H1 (cell line): Measurements from ENCODE around the gene PLPP2. TPM values are rescaled to one million over a fixed set of nuclear protein-coding genes. Genes with fewer than 3 reads are reported as not detected.

Source experiments
- CTCF ChIA-PET: fragments of 300-600 bp; sonication (Branson Sonifier 250); formaldehyde crosslinking; loops from one replicate; lab custom pipeline; 2021; ENCODE audit not compliant: partially characterized antibody; lab: Charles Lee
- POLR2A ChIA-PET: fragments of 300-600 bp; sonication (Branson Sonifier 250); formaldehyde crosslinking; loops from one replicate; lab custom pipeline; 2021; ENCODE audit warnings: inconsistent platforms; ENCODE audit not compliant: partially characterized antibody; lab: Charles Lee
- DNase-seq, 2 experiments: peaks; one replicate each; pipeline versions ENCODE4 v3.0.0 to v3.0.0-alpha.2; 2010 to 2022; ENCODE audit warnings: low spot score in 2 of 2, low read depth in 1 of 2, mixed read lengths in 1 of 2
- FAIRE-seq: peaks from 2 replicates; lab custom pipeline; 2011; peaks lifted over from hg19 to GRCh38; lab: Jason Lieb, UNC
- H2AFZ ChIP-seq: 2 replicates; pipeline ENCODE4 v1.8.1; 2012; ENCODE audit warnings: low read length, inconsistent platforms
- H2AK5ac ChIP-seq: 2 replicates; pipeline ENCODE4 v1.6.1; 2013; ENCODE audit warnings: low read depth, low read length
- H2BK120ac ChIP-seq: replicated peaks from 2 replicates; pipeline ENCODE3; 2013; ENCODE audit warnings: low read depth, low read length, inconsistent platforms
- H2BK12ac ChIP-seq: 2 replicates; pipeline ENCODE4 v1.6.1; 2013; ENCODE audit warnings: low read depth, low read length
- H2BK15ac ChIP-seq: 2 replicates; pipeline ENCODE4 v1.6.1; 2013; ENCODE audit warnings: low read length
- H2BK20ac ChIP-seq: 2 replicates; pipeline ENCODE4 v1.6.1; 2013; ENCODE audit warnings: low read length
- H2BK5ac ChIP-seq: 2 replicates; pipeline ENCODE4 v1.6.1; 2013; ENCODE audit warnings: low read depth, low read length
- H3K14ac ChIP-seq: 2 replicates; pipeline ENCODE4 v1.6.1; 2013; ENCODE audit warnings: inconsistent platforms; ENCODE audit not compliant: insufficient read length
- H3K18ac ChIP-seq: 2 replicates; pipeline ENCODE4 v1.6.1; 2013; ENCODE audit warnings: low read length; ENCODE audit errors: extremely low read depth
- H3K23ac ChIP-seq: 2 replicates; pipeline ENCODE4 v1.6.1; 2013; ENCODE audit warnings: inconsistent platforms; ENCODE audit not compliant: insufficient read length
- H3K23me2 ChIP-seq: 2 replicates; pipeline ENCODE4 v1.6.1; 2013; ENCODE audit warnings: low read depth, low read length
- H3K27ac ChIP-seq: 2 replicates; pipeline ENCODE4 v1.6.1; 2011; ENCODE audit warnings: low read depth, low read length, inconsistent platforms
- H3K27me3 ChIP-seq, 4 experiments: replicated peaks in 1 of 4; 1 replicate in 1 of 4; 2 replicates in 3 of 4; pipeline versions ENCODE4 v1.6.1 to v1.8.1; 2011 to 2013; ENCODE audit warnings: low read length in 3 of 4, mild to moderate bottlenecking in 3 of 4, inconsistent platforms in 2 of 4, mixed read lengths in 2 of 4, moderate library complexity in 1 of 4; ENCODE audit not compliant: control insufficient read depth in 3 of 4, insufficient read depth in 3 of 4; ENCODE audit errors: extremely low read depth in 1 of 4
- H3K36me3 ChIP-seq, 4 experiments: 2 replicates each; pipeline versions ENCODE4 v1.6.1 to v1.8.1; 2011 to 2013; ENCODE audit warnings: mild to moderate bottlenecking in 4 of 4, low read length in 3 of 4, moderate library complexity in 2 of 4, control low read depth in 1 of 4, inconsistent platforms in 1 of 4; ENCODE audit not compliant: insufficient read depth in 4 of 4, control insufficient read depth in 2 of 4
- H3K4ac ChIP-seq: replicated peaks from 2 replicates; pipeline ENCODE3; 2013; ENCODE audit warnings: low read length, low read depth, mixed read lengths, inconsistent platforms; ENCODE audit not compliant: insufficient read length
- H3K4me1 ChIP-seq, 4 experiments: replicated peaks in 1 of 4; 1 replicate in 1 of 4; 2 replicates in 3 of 4; pipeline versions ENCODE4 v1.6.1 to v1.8.1; 2011 to 2013; ENCODE audit warnings: low read length in 3 of 4, inconsistent platforms in 2 of 4, mixed read lengths in 1 of 4; ENCODE audit not compliant: insufficient read depth in 4 of 4, control insufficient read depth in 3 of 4
- H3K4me2 ChIP-seq, 2 experiments: 2 replicates each; pipeline versions ENCODE4 v1.6.1 to v1.8.1; 2011 to 2013; ENCODE audit warnings: low read depth in 2 of 2, low read length in 2 of 2, control low read depth in 1 of 2, inconsistent platforms in 1 of 2, mild to moderate bottlenecking in 1 of 2; ENCODE audit not compliant: insufficient read depth in 1 of 2
- H3K4me3 ChIP-seq, 4 experiments: fragments of 200-600, 300-600 bp in 1 of 4; sonication (generic), shearing (Covaris generic), sonication (Bioruptor Twin) in 1 of 4; 2 replicates each; pipeline versions ENCODE4 v1.5.1 to v1.8.1; 2011 to 2016; ENCODE audit warnings: low read length in 4 of 4, low read depth in 3 of 4, control low read depth in 2 of 4, inconsistent platforms in 2 of 4, mild to moderate bottlenecking in 2 of 4, mixed read lengths in 1 of 4, moderate library complexity in 1 of 4; ENCODE audit not compliant: insufficient read depth in 2 of 4; ENCODE audit errors: extremely low read depth in 1 of 4
- H3K56ac ChIP-seq: replicated peaks from 2 replicates; pipeline ENCODE3; 2013; ENCODE audit warnings: low read depth, mild to moderate bottlenecking, mixed read lengths, low read length, inconsistent platforms; ENCODE audit not compliant: insufficient read length
- H3K79me1 ChIP-seq: 2 replicates; pipeline ENCODE4 v1.6.1; 2013; ENCODE audit warnings: low read depth, low read length, control low read depth
- H3K79me2 ChIP-seq, 2 experiments: 2 replicates each; pipeline versions ENCODE4 v1.6.1 to v1.8.1; 2012 to 2013; ENCODE audit warnings: low read length in 2 of 2, mild to moderate bottlenecking in 2 of 2, inconsistent platforms in 1 of 2; ENCODE audit not compliant: insufficient read depth in 2 of 2, control insufficient read depth in 1 of 2
- H3K9ac ChIP-seq, 4 experiments: replicated peaks in 1 of 4; 1 replicate in 1 of 4; 2 replicates in 3 of 4; pipeline versions ENCODE4 v1.6.1 to v1.8.1; 2011 to 2013; ENCODE audit warnings: low read depth in 3 of 4, low read length in 3 of 4, control low read depth in 2 of 4, mild to moderate bottlenecking in 2 of 4, moderate library complexity in 2 of 4, inconsistent platforms in 1 of 4; ENCODE audit errors: extremely low read depth in 1 of 4
- H3K9me3 ChIP-seq, 2 experiments: 2 replicates each; pipeline versions ENCODE4 v1.6.1 to v1.8.1; 2012 to 2013; ENCODE audit warnings: mild to moderate bottlenecking in 2 of 2, moderate library complexity in 2 of 2, control low read depth in 1 of 2, inconsistent platforms in 1 of 2, low read depth in 1 of 2, low read length in 1 of 2, mixed read lengths in 1 of 2; ENCODE audit not compliant: insufficient read depth in 2 of 2
- H4K20me1 ChIP-seq, 2 experiments: replicated peaks in 1 of 2; 2 replicates each; pipeline versions ENCODE3 to v1.8.1; 2011 to 2013; ENCODE audit warnings: inconsistent platforms in 2 of 2, low read length in 2 of 2, mild to moderate bottlenecking in 1 of 2; ENCODE audit not compliant: insufficient read depth in 2 of 2, control insufficient read depth in 1 of 2
- H4K5ac ChIP-seq: 2 replicates; pipeline ENCODE4 v1.6.1; 2013; ENCODE audit warnings: low read length, low read depth, mixed read lengths, inconsistent platforms; ENCODE audit not compliant: insufficient read length
- H4K8ac ChIP-seq: 2 replicates; pipeline ENCODE4 v1.8.0; 2013; ENCODE audit warnings: mild to moderate bottlenecking, moderate library complexity, low read length, inconsistent platforms; ENCODE audit not compliant: insufficient read depth; ENCODE audit errors: extremely low read depth
- H4K91ac ChIP-seq: replicated peaks from 2 replicates; pipeline ENCODE3; 2013; ENCODE audit warnings: low read length, mixed read lengths, inconsistent platforms; ENCODE audit not compliant: insufficient read length
- CREB1 ChIP-seq: IDR thresholded peaks from 2 replicates; pipeline ENCODE4 v1.6.1; 2012; ENCODE audit warnings: inconsistent platforms
- PHF8 ChIP-seq: fragments of 200-600 bp; sonication (generic); conservative IDR thresholded peaks from 2 replicates; pipeline ENCODE4 v1.7.1; 2012; ENCODE audit warnings: low read depth, mild to moderate bottlenecking, inconsistent platforms, low read length, moderate library complexity
- SUZ12 ChIP-seq: fragments of 200-600 bp; sonication (generic); IDR thresholded peaks from 2 replicates; pipeline ENCODE4 v1.6.1; 2012; ENCODE audit warnings: mild to moderate bottlenecking, inconsistent platforms, low read length, moderate library complexity, mixed read lengths
- WGBS, 2 experiments: shearing (Covaris generic) in 1 of 2; methylation state at CpG; one replicate each; pipeline versions ENCODE4 v1.1.6 to v1.1.7; 2013 to 2015; ENCODE audit warnings: low lambda C conversion rate in 2 of 2, mixed read lengths in 2 of 2, inconsistent platforms in 1 of 2, low coverage in 1 of 2, missing lambda C conversion rate in 1 of 2; ENCODE audit not compliant: insufficient replicate concordance in 2 of 2, insufficient coverage in 1 of 2, insufficient read length in 1 of 2; ENCODE audit errors: extremely low coverage in 1 of 2, missing lambda C conversion rate in 1 of 2; 5-methylcytosine and 5-hydroxymethylcytosine counted together
- polyA plus RNA-seq, 7 experiments: library from polyadenylated mRNA; depleted of rRNA in 3 of 7; stranded (reverse) in 5 of 7; unstranded in 2 of 7; fragments of >200 nt in 5 of 7; fragments of 200-250 nt in 2 of 7; gene quantifications; 1 replicate in 5 of 7; 2 replicates in 1 of 7; 4 replicates in 1 of 7; pipeline versions ENCODE4 v1.2.1 to v1.2.3, GENCODE V29; 2011 to 2013; ENCODE audit warnings: missing spikeins in 2 of 7, mixed read lengths in 2 of 7
- total RNA-seq: library from RNA; stranded (reverse); fragmentation: NEBNext Ultra II Directional; extraction: Animal tissue kit (Norgen Biotek cat#: 25700); gene quantifications from 2 replicates; pipeline ENCODE4 v1.2.1, GENCODE V29; 2021

PLPP2 gene
- total and polyA plus RNA-seq, 2 of the 8 experiments (the other 6 are each of a cell fraction or from before 2014, with no cell fraction given): 101 to 195 TPM

- Histone ChIP-seq H3K14ac (no peak overlapping the region), H2AFZ (no peak overlapping the region), H4K5ac (no peak overlapping the region), H2BK15ac (no peak overlapping the region), H3K56ac (no peak overlapping the region), H3K4me1 (peaks cover 0 to 9% (median 3%) of the 10 kb centered on the region in 4 experiments; a peak in 4 of 7 replicates), H2BK12ac (no peak overlapping the region), H2BK5ac (peak overlapping the region; percentile 60), H3K27ac (no peak overlapping the region), H2BK120ac (no peak overlapping the region), H4K8ac (no peak overlapping the region; the same call in 1 of the 2 replicates), H4K20me1 (peaks cover 0 to 9% of the 10 kb centered on the region in 2 experiments), H3K4ac (no peak overlapping the region), H3K18ac (no peak overlapping the region), H3K9ac (no peak overlapping the region), H3K23me2 (no peaks in the 10 kb centered on the region), H4K91ac (no peak overlapping the region), H3K9me3 (no peaks in the 10 kb centered on the region), H3K4me2 (no peak overlapping the region), H3K23ac (no peak overlapping the region), H3K79me1 (no peaks in the 10 kb centered on the region), H3K79me2 (no peaks in the 10 kb centered on the region), H2AK5ac (no peak overlapping the region), H2BK20ac (no peak overlapping the region), H3K36me3 (peaks cover 4 to 35% (median 11%) of the 10 kb centered on the region in 4 experiments; a peak in 6 of 8 replicates), H3K27me3 (no peaks in the 10 kb centered on the region), H3K4me3 (no peak overlapping the region)
- WGBS, 2 experiments: 81% methylated on average over 12 of the region's 12 CpGs; no CpG with 5 or more reads in 1 of the 2 experiments
- FAIRE-seq: no peak
- CTCF ChIA-PET: interaction anchor here (1.6 kb wide), 2 partner anchors 9 to 13 kb away, joined by 5 to 8 read pairs; no protein-coding TSS in a partner anchor
- DNase-seq: no peak
- POLR2A ChIA-PET: interaction anchor here (0.6 to 9.9 kb wide), 6 partner anchors 7 to 48 kb away, joined by 3 to 88 read pairs (median 6); no protein-coding TSS in a partner anchor
- TF ChIP-seq CREB1 (no peak), PHF8 (no peak), SUZ12 (no peak)
Measured at GRCh38 chr19:280541-281009, 10.6 kb downstream of the PLPP2 start.
